HK-2 (cell line): ENCODE results near the gene STX7.

Experiments used
- DNase-seq: peaks from one replicate; pipeline ENCODE4 v3.0.0-alpha.2; 2018; ENCODE audit not compliant: unreplicated experiment

The STX7 gene

DNA sequence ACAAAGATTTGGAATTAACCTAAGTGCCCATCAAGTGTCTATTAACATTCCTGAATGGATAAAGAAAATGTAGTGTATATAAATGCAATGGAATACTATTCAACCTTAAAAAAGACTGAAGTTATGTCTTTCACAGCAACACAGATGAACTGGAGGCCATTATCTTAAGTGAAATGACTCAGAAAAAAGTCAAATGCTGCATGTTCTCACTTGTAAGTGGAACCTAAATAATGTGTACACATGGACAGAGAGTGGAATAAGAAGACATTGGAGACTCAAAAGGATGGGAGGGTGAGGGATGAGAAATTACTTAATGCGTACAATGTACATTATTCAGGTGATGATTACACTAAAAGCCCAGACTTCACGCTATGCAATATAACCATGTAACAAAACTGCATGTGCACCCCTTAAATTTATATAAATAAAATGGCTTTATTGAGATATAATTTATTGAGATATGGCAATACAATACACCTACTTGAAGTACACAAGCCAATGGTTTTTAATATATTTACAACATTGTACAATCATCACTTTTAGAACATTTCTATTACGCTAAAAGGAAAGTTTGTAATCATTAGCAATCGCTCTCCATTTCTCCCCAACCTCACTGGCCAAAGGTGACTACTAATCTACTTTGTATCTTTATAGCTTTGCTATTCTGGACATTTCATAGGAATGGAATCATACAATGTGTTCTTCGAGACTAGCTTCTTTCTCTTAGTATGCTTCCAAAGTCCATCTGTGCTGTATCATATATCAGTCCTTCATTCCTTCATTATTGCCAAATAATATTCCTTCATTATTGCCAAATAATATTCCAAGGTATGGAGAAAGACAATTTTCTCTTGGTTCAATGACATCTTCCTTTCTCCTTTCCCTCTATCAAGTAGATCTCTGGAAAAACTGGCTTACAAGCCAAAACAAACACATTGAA lies 5.8 kb downstream of the STX7 start:
- no peak for DNase-seq

- no peak for DNase-seq
These were observed 6.5 kb downstream of the STX7 start for GRCh38 chr6:132506461-132506860.

GRCh38 chr6:132505158-132505557 lies 7.8 kb downstream of the STX7 start:
- DNase-seq: no peak

DNA sequence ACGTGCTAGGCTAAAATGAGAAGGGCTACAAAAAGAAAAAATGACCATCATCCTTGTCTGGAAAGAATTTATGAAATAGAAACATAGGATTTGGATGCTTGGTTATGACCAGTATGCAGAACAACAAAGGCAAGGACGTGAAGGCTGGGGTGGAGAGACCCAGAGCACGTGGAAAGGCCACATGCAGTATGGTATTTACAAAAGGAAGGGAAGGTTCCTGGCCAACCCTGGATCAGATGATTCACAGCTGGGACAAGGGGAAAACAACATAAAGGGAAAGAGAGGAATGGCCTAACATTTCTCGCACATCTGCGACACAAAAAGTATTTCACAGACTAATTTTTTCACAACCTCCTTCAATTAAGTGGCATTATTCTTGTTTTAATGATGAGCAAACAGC lies 8.2 kb downstream of the STX7 start:
- no peak for DNase-seq

DNA sequence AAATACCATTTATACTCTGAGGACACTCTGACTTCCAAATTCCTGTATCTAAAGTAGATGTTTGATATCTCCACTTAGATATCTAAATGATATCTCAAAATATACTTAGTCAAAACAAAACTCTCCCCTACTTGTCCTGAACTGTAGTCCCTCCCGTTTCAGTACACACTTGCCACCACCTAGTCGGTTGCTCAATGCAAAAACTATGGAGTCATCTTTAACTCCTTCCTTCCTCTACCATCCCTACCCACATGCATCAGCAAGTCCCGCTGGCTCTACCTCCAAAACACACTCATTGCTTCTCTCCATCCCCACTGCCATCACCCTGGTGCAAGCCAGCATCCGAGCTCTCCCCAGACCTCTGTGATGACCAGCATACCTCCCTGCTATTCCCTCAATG lies 13.2 kb downstream of the STX7 start:
- no peak for DNase-seq

DNA sequence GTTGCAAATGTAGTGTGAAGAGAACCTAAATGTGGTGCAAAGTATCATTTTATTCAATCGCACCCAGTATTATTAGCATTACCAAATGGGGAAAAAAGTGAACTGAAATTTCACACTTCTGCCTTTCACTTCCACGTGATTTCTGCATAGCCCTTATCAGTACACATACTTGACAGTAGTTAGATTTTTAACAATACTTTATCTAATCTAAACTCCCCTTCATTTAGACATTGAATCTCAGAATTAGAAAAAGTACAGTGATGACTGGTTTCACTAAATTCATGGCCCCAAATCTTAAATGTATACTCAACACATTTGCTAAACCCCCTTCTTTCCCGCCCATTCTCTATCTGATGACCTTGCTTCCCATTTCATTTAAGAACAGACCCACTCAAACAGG lies 14.3 kb downstream of the STX7 start:
- DNase-seq: no peak

DNA sequence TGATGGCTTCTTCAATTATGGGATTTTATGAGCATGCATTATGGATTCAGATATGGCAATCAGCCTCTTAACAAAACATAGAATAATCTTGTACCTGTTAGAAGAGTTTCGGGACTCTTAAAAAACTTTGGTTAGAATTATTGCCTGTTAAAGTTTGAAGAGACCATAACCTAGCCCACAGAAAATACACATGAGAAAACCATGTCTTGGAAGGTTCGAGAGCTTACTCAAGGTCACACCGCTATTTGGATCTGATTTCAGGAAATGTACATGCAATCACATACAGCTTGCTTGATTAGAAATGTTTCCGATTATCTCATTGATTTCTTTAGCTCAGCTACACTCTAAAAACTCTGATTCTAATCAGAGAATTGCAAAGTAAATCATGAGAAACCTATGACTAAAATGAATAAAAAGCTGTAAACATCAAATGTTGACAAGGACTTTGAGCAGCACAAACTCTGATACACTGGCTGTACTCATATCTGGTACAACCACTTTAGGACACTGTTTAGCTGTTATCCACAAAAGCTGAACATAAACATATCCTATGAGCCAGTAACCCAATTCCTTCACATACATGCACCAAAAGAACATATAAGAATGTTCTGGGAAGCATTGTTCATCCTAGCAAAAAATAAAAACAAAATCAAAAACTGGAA lies 16.3 kb downstream of the STX7 start:
- DNase-seq: no peak

- no peak for DNase-seq
These were observed 17.3 kb downstream of the STX7 start for GRCh38 chr6:132495604-132496079.

DNA sequence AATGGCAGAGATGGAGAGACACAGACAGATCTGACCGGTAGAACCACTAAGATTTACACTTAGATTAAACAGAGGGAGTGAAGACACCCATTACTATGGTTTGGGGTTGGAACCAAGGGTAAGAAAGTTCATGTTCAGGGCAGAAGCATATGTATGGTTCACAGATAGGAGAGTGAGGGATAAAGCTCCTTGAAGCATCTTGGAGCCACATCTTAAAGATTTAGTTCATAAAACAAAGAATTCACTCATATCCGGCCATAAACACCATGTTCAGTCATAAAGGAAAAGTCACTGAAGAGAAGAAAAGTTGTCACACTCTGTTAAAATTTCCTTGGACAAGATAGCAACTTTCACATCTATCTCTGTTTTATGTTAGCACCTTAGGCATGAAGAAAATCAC lies 18.0 kb downstream of the STX7 start:
- DNase-seq: no peak

DNA sequence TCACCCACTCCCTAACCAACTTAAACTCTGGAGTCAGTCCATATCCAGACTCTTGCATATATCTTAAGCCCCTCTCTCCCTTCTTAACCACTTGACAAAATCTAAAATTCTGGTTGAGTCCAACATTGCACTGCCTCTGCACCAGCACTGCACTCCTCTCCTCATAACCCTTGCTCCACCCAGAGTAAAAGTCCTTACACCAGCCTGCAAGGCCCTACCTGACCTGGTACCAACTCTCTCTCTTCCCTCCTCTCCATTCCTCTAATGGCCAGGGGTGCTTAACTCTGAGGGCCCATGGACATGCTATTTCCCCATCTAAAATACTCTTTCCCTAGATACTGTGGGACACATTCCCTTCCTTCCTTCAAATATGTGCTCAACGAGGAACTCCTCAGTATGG lies 21.0 kb downstream of the STX7 start:
- no peak for DNase-seq

DNA sequence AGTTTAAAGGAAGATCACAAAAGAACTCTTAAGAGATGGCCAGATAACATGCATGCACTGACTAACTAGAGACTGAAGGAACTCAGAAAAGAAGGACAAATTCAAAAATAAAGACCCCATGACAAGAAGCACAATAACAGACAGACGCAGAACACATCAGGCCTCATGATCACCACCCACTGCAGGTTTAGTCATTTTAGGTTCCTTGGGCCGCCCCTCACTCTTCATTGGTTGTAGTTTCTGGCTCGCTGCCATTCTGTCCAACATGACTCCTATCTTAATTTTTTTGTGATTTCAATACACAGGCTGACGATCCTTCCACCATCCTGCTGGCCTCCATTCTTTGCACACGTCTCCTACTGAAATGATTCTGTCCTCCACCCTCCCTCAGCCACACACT lies 21.6 kb downstream of the STX7 start:
- DNase-seq: no peak

GRCh38 chr6:132490478-132491204 lies 22.3 kb downstream of the STX7 start:
- DNase-seq: no peak

DNA sequence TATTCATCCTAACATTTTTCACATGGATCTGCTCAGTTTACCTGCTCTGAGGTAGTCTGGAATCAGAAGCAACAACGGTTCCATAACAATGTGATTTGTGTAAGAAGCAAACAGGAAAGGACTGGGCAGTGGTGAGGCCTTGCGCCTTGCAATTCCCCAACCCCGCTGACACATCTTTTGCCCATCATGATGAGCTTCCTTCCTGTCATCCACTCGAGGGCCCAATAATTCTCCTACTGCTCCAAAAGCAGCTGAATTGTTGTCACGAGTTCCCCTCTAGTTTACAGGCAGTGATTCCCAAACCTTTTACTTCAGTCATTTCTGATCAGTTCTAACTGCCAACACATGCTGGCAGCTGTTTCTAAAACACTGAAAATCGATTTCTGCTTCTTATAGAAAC lies 22.9 kb downstream of the STX7 start:
- no peak for DNase-seq

GRCh38 chr6:132489376-132489775 lies 23.5 kb downstream of the STX7 start:
- no peak for DNase-seq

DNA sequence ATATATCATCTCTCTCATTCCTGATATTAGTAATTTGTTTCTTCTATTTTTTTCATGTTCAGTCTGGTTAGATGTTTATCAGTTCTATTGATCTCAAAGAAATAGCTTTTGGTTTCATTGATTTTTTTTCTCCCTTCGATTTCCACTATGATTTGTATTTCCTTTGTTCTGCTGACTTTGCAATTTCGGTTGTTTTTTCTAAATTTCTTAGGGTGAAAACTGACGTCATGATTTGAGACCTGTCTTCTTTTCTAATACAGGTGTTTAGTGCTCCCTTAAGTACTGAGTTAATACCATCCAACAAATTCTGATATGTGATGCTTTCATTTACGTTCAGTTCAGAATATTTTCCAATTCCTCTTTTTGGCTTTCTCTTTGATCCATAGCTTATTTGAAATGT lies 25.2 kb downstream of the STX7 start:
- DNase-seq: no peak

DNA sequence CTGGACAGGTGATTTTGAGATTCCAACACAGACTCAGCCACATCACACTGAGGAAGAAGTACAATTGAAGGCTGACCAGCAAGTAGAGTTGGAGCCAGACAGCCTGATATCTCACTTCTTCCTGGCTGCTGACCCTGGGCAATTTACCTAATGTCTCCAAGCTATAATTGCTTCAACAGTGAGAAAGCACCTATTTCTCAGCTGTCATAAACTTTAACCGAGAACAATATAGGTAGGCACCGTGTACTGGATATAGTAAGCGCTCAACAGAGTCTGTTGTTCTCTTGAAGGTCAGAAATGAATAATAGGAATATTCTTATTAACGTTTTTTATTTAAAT lies 28.3 kb downstream of the STX7 start:
- DNase-seq: no peak

- peak; percentile 10 for DNase-seq
These were observed 28.9 kb downstream of the STX7 start for GRCh38 chr6:132483779-132484679.

- DNase-seq: no peak
These were observed 30.3 kb downstream of the STX7 start for GRCh38 chr6:132482581-132482980.

DNA sequence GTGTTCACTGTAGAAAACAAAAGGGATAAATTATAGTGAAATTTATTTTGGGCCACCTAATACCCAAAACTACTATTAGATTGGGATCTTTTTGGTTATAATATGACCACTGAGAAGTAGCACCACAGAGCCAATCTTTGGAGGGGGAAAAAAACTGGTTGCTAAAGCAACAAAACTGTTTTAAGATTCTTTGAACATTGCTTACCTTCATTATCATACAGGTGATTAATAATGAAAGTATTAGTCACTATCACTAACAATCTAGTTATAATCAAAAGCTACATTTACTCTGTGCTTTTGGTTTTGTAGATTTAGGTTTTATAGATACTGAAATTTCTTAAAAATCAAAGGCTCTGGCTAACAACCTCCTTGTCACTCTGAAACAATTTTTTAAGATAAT lies 31.7 kb downstream of the STX7 start:
- DNase-seq: no peak

DNA sequence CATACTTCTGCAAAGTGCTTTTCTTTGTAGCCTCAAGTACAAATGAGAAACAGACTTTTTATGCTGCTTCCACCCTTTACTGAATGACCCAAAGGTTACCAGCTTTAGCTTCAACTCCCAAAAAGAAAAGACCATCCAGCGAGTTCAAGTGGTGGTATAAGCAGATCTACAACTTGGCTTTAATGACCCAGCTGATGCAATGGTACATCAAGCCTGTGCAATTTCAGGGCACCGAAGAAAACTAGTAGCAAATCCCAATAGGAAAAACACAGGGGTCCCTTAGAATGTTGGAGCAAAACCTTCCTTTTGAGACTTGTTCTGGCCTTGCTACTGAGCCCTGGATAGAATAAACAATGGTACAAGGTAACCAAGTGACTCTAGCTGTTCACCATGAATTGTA lies 33.8 kb downstream of the STX7 start:
- no peak for DNase-seq

DNA sequence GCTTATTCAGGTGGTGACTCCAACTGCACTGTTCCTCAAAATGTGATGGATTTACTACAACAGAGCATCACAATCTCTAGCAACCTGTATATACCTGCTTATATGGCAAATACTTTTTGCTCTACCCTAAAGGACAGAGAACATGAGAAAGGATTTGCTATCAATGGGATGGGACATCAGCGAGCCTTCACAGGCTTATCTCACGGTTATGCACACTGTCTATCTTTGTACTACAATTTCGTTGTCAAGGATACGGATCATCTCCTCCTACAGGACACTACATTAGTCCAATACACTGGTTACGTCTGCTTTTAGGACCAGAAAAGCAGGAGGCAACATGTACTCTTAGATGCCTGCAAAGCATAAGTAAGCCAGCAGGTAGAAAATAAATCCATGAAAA lies 34.2 kb downstream of the STX7 start:
- no peak for DNase-seq

DNA sequence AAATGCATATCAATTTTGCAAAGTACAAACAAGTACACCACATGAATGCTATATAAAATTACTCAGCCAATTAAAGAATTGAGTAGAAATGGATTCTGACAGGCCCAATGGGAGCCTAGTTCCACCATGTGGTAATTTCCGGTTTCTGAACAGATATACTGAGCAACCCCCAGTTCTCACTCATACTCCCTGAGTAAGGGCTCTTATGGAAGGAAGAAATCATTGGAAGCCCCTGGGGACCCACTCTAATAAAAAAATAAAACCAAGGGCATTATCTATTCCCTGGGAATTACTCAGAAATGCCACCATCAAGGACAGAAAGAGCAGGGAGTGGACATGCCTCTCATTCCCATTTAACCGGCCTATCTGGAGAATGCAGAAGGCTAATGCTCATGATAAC lies 34.6 kb downstream of the STX7 start:
- DNase-seq: no peak
